Esophagus muscularis mucosa (tissue), 4 donors: ENCODE measurements around the gene LRRC63.
"Not testable (repeated sequence)": the region's sequence is repeated elsewhere in the genome, so short reads cannot be mapped to it uniquely, and the experiment has no call there.

Source experiments
- EP300 ChIP-seq: sonication (generic); formaldehyde crosslinking; IDR thresholded peaks from one replicate; pipeline ENCODE4 v1.6.1; 2017; ENCODE audit warnings: antibody characterized with exemption
- POLR2A ChIP-seq: fragments of 450-650 bp; IDR thresholded peaks from one replicate; pipeline ENCODE4 v1.6.1; 2017; ENCODE audit warnings: antibody characterized with exemption, moderate library complexity, mild to moderate bottlenecking, low read depth
- POLR2AphosphoS5 ChIP-seq, 2 donors: sonication (generic); formaldehyde crosslinking; IDR thresholded peaks; one replicate each; pipeline ENCODE4 v1.6.1; 2017; ENCODE audit warnings: antibody characterized with exemption in 2 of 2
- TF ChIP-seq, protein P1 (sequence below), 3 experiments: fragments of 200-600 bp in 2 of 3; fragments of 450-650 bp in 1 of 3; sonication (generic) in 2 of 3; IDR thresholded peaks; one replicate each; pipeline ENCODE4 v1.5.1; 2017 to 2019; ENCODE audit warnings: antibody characterized with exemption in 3 of 3, mild to moderate bottlenecking in 2 of 3, moderate library complexity in 1 of 3

DNA sequence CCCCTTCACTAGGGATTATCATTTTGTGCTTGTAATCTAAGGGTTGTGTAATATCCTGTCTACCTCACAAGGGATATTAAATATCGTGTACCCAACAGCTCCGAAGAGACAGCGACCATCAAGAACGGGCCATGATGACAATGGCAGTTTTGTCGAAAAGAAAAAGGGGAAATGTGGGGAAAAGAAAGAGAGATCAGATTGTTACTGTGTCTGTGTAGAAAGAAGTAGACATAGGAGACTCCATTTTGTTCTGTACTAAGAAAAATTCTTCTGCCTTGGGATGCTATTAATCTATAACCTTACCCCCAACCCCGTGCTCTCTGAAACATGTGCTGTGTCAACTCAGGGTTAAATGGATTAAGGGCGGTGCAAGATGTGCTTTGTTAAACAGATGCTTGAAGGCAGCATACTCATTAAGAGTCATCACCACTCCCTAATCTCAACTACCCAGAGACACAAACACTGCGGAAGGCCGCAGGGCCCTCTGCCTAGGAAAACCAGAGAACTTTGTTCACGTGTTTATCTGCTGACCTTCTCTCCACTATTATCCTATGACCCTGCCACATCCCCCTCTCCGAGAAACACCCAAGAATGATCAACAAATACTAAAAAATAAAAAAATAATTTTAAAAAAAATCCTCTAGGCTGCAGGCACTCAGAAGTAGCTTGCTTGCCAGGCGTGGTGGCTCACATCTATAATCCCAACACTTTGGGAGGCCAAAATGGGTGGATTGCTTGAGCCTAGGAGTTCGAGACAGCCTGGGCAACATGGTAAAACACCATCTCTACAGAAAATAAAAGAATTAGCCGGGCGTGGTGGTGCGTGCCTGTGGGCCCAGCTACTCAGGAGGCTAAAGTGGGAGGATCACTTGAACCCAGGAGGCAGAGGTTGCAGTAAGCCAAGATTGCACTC is 72.4 kb downstream of the LRRC63 start:
- TF ChIP-seq, protein P1, sequence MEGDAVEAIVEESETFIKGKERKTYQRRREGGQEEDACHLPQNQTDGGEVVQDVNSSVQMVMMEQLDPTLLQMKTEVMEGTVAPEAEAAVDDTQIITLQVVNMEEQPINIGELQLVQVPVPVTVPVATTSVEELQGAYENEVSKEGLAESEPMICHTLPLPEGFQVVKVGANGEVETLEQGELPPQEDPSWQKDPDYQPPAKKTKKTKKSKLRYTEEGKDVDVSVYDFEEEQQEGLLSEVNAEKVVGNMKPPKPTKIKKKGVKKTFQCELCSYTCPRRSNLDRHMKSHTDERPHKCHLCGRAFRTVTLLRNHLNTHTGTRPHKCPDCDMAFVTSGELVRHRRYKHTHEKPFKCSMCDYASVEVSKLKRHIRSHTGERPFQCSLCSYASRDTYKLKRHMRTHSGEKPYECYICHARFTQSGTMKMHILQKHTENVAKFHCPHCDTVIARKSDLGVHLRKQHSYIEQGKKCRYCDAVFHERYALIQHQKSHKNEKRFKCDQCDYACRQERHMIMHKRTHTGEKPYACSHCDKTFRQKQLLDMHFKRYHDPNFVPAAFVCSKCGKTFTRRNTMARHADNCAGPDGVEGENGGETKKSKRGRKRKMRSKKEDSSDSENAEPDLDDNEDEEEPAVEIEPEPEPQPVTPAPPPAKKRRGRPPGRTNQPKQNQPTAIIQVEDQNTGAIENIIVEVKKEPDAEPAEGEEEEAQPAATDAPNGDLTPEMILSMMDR (IDR thresholded peaks at IDR 0.05) = not testable (repeated sequence)
- not testable (repeated sequence) for TF ChIP-seq EP300; POLR2AphosphoS5 (IDR thresholded peaks at IDR 0.05); POLR2A
